ENCODE data around the gene ACO2.
A peak's percentile ranks its signal among the peaks of the same experiment; 100 is the strongest.

ACO2 gene

DNA sequence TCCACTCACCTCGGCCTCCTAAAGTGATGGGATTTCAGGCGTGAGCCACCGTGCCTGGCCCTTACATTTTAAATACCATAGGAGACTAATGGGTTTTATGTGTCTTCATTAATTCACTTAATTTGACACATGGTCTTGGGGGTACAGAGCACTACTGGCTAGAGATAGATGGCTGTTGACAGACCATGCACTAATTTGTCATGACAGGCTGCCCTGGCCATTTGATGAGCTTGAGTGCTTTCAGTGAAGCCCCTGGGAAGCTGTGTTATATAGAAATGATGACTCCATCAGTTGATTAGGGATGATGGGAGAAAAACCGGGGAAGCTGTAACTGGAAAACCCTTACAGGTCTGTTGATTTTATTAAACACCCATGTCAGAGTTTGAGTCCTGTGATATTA is 7.0 kb upstream of the ACO2 start:
- no peak overlapping the region for H3K27ac ChIP-seq
- TF ChIP-seq ZFX (IDR thresholded peaks at IDR 0.05; ENCODE audit: borderline replicate concordance): no peak
- TF ChIP-seq, protein P1, sequence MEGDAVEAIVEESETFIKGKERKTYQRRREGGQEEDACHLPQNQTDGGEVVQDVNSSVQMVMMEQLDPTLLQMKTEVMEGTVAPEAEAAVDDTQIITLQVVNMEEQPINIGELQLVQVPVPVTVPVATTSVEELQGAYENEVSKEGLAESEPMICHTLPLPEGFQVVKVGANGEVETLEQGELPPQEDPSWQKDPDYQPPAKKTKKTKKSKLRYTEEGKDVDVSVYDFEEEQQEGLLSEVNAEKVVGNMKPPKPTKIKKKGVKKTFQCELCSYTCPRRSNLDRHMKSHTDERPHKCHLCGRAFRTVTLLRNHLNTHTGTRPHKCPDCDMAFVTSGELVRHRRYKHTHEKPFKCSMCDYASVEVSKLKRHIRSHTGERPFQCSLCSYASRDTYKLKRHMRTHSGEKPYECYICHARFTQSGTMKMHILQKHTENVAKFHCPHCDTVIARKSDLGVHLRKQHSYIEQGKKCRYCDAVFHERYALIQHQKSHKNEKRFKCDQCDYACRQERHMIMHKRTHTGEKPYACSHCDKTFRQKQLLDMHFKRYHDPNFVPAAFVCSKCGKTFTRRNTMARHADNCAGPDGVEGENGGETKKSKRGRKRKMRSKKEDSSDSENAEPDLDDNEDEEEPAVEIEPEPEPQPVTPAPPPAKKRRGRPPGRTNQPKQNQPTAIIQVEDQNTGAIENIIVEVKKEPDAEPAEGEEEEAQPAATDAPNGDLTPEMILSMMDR (IDR thresholded peaks at IDR 0.05): no peak

DNA sequence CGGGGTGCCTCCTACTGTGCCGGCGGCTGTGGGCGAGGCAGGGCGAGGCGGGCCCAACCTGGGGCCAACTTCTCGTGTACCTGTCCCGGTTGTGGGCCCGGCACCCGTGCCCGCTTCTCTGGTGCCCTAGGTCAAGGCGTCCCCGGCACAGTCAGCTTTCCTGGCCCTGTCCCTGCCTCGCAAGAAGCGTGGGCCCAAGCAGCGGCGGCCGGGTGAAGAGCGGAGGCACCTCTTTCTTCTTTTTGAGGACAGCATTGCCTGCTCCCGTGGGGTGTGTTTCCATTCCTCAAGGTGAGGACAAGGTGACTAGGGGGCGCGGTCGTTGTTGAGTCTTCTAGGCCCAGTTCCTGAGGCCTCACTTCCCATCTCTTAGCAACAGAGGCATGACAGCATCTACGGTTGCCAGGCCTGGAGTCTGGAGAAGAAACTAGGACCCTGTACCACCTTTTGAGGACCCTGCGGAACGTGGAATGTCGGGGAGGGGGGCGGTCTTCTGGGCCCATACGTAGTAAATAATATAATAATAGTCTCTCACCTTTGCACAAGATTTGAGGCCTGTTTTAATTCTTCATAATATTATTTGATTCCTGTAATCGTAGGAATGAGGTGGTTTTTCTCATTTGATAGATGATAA is 418 bp downstream of the ACO2 start:
- TF ChIP-seq, protein P1 (IDR thresholded peaks at IDR 0.05): no peak; the same call in 1 of the 2 replicates
- TF ChIP-seq ZFX (IDR thresholded peaks at IDR 0.05; ENCODE audit: borderline replicate concordance): no peak
- peak overlapping the region; percentile 84 for H3K27ac ChIP-seq

DNA sequence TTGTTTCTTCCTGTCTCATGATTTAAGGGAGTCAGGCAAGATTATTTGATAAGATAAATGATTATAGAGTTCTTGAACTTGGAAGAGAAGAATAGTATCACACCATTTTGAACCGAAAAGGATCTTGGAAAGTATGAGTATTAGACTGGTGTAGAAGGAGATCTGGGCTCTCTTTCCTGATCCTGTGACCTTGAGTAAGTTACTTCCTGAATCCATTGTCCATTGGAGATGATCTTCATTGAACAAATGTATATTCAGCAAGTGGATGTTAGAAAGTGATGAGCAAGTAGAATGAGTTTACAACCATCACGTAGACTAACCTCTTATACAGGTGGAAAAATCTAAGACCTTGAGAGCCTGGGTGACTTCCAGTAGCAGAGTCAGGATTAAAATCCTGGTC is 2.0 kb downstream of the ACO2 start:
- TF ChIP-seq, protein P1 (IDR thresholded peaks at IDR 0.05): no peak
- TF ChIP-seq ZFX (IDR thresholded peaks at IDR 0.05; ENCODE audit: borderline replicate concordance): no peak
- H3K27ac ChIP-seq: no peak overlapping the region

DNA sequence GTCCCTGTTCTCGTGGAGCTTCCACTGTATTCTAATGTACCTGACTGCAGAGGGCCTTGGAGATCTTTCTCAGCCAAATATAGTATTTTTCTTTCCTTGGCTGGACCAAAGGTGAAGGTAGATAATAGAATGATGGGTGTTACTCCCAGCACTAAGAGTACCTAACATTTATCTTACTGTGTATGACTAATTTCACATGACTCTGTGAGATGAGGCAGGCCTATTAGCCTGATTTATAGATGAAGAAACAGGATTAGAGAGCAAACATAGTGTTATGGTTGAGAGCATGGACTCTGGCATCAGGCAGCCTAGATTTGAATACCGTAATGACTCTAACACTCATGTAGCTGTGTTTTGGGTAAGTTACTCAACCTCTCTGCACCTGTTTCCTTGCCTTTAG is 2.7 kb downstream of the ACO2 start:
- TF ChIP-seq, protein P1 (IDR thresholded peaks at IDR 0.05): no peak
- TF ChIP-seq ZFX (IDR thresholded peaks at IDR 0.05; ENCODE audit: borderline replicate concordance): no peak
- H3K27ac ChIP-seq: no peak overlapping the region

DNA sequence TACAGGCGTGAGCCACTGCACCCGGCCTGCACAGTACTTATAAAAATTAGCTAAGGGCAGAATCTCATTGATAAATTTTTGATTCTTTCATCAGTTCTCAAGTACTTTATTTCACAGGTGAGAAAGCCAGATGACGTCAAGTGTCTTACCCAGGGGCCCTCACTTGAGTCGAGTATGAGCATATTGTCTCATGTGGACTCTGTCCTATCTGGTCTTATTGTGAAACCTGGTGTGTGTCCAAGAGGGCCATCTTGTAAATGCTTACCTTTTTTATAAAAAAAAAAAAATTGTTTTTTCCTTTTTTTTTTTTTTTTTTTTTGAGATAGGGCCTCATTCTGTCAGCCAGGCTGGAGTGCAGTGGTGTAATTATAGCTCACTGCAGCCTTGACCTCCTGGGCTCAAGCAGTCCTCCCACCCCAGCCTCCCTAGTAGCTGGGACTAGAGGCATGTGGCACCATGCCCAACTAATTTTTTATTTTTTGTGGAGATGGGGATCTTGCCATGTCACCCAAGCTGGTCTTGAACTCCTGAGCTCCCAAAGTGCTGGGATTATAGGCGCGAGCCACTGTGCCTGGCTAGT is 6.0 kb downstream of the ACO2 start:
- no peak overlapping the region for H3K27ac ChIP-seq
- TF ChIP-seq, protein P1 (IDR thresholded peaks at IDR 0.05): no peak
- no peak for TF ChIP-seq ZFX (IDR thresholded peaks at IDR 0.05; ENCODE audit: borderline replicate concordance)

DNA sequence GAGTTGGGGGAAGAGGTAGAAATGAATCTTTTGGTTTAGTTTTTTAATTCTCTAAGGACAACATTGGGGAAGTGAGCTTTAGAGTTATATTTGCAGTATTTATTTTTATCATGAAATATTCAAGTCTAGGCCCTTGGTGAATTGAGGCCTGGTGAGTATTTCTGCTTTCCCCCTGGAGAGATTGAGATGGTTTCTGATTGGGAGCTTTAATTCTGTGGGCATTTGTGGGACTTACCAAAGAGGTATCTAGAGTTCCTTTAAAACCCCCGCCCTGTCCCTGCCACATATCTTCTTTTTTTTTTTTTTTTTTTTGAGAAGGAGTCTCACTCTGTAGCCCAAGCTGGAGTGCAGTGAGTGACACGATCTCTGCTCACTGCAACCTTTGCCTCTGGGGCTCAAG is 9.6 kb downstream of the ACO2 start:
- TF ChIP-seq, protein P1 (IDR thresholded peaks at IDR 0.05): no peak
- TF ChIP-seq ZFX (IDR thresholded peaks at IDR 0.05; ENCODE audit: borderline replicate concordance): no peak
- H3K27ac ChIP-seq: no peak overlapping the region

DNA sequence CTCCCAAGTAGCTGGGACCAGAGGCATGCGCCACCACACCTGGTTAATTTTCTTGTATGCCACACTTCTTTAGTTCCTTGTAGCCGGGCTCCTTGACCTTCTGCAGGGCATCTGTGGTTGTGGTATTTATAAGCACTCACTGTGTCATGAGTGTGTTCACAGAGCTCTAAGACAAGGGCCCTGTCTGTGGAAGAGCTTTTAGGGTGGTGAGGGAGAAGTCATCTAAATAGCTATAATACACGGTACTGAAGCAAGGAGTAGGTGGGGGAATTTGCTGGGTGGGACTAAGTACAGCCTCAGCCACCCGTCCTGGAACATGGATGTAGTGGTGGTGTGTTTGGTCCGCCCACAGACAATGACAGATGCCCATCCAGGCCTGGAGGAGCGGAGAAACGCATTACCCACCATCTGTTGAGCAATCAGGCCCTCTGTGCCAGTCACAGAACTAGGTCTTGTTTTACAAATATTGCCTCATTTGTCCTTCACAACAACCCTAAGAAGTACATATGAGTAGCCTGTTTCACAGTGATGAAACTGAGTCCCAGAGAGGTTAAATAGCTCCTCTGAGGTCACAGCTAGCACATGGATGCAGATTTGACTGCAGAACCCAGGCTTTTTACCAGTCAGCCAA is 10.1 kb downstream of the ACO2 start:
- TF ChIP-seq, protein P1 (IDR thresholded peaks at IDR 0.05): no peak
- TF ChIP-seq ZFX (IDR thresholded peaks at IDR 0.05; ENCODE audit: borderline replicate concordance): no peak
- no peak overlapping the region for H3K27ac ChIP-seq
